ENCODE measurements around the gene CC2D1A.

CC2D1A gene

DNA sequence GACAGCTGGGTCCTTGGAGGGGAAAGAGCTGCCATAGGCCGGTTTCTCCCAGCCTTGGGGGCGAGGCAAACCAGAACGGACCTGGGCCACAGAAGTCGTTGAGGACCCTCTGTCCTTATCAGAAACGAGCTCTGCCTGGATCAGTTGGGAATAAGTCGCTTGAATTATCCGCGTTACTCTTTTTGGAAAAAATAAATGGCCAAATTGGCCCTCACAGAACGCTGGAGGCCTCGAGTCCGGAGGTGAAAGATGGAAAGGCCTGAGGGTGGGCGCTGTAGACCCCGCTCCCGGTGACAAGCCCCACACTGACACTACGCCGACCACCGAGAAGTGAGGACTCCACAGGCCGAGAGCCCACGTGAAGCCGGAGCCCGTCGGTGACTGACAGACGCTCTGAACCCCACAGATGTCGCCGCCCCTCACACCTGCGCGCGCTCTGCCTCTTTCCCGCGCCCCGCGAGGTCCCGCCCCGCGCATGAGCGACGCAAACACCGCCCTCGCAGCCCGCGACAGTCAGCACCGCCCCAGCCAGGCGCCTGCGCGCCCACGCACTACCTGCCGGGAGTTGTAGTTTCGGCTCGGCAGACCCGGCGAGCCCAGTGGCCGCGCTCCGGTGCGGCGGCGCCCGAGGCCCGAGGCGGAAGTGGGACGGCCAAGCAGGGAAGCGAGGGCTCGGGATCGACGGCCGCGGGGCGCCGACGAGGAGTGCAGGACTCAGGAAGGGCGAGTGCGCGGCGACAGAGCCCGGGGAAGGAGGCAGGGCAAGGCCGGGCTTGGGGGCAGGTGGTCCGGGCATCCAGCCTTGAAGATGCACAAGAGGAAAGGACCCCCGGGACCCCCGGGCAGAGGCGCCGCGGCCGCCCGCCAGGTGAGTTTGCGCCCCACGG is at the start of gene CC2D1A, which contains the start of gene BRME1:
CC2D1A (plus strand) TSS at position 568 of the 887 bp plus-strand sequence; CDS start at position 809, 241 bp downstream.
BRME1 (minus strand) TSS at position 484 of the 887 bp plus-strand sequence. CDS start 1,225 bp downstream, outside the sequence.
- peak; percentile 93 for DNase-seq (ENCODE audit: low read depth)

DNA sequence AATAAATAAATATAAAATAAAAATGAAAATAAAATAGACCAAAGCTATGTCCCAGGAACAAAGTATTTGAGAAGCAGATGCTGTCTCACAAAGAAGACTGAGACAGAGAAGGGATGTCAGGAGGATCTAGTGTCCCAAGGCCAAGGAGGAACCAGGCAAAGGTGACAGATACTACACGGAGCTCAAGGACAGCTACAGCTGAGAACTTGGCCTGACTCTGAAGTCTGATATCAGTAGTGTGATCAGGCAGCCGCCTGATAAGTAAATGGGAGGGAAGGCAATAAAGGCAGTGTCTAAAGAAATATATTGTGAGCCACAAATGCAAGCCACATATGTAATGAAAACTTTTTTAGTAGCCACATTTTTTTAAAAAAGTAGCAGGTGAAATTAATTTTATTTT is 49.5 kb upstream of the CC2D1A start:
- DNase-seq (ENCODE audit: low read depth) = no peak

DNA sequence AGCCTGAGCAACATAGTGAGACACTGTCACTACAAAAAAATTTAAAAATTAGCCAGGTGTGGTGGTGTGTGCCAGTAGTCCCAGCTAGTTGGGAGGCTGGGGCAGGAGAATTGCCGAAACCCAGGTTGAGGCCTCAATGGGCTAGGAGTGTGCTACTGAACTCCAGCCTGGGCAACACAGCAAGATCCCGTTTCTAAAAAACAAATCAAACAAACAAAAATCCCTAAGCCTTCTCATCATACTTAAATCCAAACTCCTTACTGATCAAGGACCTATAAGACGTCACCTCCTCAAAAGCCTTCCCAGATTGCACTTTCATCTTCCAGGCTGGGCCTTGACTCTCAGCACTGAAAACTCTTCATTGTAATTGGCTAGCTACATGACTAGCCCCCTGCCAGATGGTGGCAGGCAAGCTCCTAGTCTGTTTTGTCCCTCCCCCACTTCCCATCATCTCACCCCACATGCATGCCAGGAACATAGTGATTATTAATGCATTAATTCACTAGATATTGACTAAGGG is 46.6 kb upstream of the CC2D1A start:
- DNase-seq (ENCODE audit: low read depth) = no peak

- DNase-seq (ENCODE audit: low read depth) = no peak
These were observed 45.2 kb upstream of the CC2D1A start for GRCh38 chr19:13860679-13861391.

GRCh38 chr19:13861392-13861713 is 44.6 kb upstream of the CC2D1A start:
- DNase-seq (ENCODE audit: low read depth) = no peak

DNA sequence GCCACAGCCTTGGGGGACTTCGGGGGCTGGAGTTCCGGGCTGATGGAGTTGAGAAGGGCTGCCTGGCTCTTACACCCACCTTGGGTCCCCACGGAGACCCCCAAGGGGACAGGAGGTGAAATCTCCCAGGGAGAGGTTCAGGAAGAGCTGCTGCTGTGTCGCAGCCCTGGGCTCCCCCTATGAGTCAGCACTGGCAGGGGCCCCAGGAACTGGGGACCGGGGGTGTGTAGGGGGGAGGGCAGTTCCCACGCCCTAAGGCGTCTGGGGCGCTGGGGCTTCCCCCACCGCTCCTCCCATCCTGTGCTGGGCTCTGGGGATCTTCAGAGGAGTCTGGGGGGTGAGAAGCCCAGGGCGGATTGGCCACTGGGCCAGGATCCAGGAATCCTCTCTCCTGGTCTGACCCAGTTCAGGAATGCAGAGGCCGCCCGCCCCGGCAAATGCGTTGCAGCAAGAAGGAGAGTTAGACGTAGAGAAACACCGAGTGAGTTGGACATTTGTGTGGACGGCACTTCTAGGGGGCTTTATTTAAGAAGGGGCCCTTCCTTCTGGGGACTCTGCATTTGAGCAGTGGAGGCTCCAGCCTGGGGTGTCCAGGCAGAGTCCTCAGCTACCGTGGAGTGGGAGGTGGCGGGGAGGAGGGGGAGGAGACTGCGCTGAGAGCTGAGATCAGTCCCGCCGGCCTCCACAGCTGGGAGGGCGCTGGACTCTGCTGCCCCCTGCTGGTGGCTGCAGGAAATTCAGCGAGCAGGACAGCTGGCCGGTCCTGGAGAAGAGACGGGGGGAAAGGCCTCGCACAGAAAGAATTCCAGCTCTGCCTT is 44.1 kb upstream of the CC2D1A start:
- DNase-seq (ENCODE audit: low read depth) = peak; percentile 77

DNA sequence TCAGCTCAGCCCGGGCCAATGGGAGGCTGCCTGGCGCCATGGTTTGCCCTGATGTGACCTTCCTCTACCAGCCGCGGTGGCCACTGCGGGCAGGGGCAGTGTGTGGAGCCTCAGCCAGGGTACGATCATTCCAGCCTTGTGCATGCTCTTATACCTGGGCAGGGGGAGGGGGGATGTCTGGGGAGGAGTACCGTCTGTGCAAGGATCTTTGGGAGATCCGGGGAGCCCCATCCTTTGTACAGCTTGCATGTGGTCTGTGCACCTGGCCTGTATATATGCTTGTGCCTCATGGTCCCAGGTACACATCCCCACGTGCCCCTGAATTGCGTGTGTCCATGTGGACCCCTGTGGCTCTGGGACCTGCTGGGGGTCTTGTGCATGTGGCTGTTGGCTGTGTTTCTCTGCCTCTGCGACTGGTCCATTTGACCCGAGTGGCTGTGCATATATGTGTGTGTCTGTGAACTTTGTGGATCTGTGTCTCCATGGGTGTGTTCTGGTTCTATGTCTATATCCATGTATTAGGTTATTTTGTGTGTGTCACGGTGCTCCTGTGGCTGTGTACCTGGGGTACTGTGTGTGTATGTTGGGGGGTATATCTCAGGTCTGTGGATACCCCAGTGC is 41.8 kb upstream of the CC2D1A start:
- no peak for DNase-seq (ENCODE audit: low read depth)

GRCh38 chr19:13864667-13865570 is 41.1 kb upstream of the CC2D1A start:
- DNase-seq (ENCODE audit: low read depth) = no peak

- DNase-seq (ENCODE audit: low read depth) = no peak
These were observed 40.2 kb upstream of the CC2D1A start for GRCh38 chr19:13865571-13866462.

GRCh38 chr19:13866463-13867046 is 39.4 kb upstream of the CC2D1A start:
- DNase-seq (ENCODE audit: low read depth) = no peak

- DNase-seq (ENCODE audit: low read depth) = no peak
These were observed 37.3 kb upstream of the CC2D1A start for GRCh38 chr19:13868663-13869062.

- no peak for DNase-seq (ENCODE audit: low read depth)
These were observed 36.7 kb upstream of the CC2D1A start for GRCh38 chr19:13869281-13869680.

GRCh38 chr19:13870873-13871272 is 35.1 kb upstream of the CC2D1A start:
- no peak for DNase-seq (ENCODE audit: low read depth)

GRCh38 chr19:13872339-13872694 is 33.7 kb upstream of the CC2D1A start:
- DNase-seq (ENCODE audit: low read depth) = no peak

DNA sequence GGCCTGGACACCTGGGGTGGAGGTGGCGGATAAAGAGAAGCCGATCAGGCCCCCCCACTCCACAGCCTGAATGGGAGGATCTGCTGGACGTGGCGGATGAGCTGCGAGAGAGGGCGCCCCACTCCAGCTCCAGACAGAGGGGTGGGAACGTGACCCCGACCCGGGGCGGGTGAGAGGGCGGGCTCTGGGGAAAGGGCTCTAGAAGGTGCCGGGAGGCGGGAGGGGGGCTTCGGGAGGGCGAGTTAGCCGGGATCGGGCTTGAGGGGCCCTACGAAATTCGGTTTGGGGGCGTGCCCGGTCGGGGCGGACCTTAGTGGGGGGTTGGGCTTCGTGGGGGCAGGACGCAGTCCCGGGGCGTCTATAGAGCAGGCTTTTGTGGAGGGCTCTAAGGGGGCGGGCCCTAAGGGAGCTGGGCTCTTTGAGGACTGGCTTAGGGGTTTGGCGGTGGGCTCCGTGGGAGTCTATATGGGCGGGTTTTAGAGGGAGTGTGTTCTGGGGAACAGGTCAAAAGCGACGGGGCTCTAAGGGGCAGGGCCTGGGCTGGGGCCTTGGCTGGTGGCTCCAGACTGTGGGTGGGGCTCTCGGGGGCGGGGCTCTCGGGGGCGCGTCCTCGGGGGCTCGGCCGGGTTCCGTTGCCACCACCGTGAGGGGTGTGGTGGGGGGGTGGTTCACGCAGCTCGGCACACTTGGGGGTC is 33.2 kb upstream of the CC2D1A start:
- DNase-seq (ENCODE audit: low read depth) = no peak

- no peak for DNase-seq (ENCODE audit: low read depth)
These were observed 32.0 kb upstream of the CC2D1A start for GRCh38 chr19:13873834-13874515.

- no peak for DNase-seq (ENCODE audit: low read depth)
These were observed 30.2 kb upstream of the CC2D1A start for GRCh38 chr19:13875824-13876223.

DNA sequence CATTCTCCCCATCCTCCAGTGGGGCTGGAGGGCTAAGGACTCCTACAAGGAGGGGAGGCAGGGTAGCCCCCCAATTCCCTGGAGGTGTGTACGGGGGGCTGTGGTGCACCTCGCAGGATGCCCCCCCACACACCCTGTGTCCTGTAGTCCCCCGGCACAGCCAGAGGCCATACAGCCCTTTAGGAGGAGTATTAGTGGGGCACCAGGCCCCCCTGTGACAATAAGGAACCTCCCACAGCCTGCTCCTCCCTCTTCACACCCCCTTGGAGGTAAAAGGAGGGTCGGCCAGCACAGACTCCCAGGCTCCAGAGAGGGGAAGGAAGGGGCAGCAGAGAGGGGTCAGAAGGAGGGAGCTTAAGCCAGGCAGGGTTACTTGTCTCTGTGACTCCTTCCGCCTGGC is 29.2 kb upstream of the CC2D1A start, which contains the start of gene NANOS3:
NANOS3 (plus strand) TSS at position 301 of the 400 bp plus-strand sequence. CDS start 115 bp downstream, outside the sequence.
- DNase-seq (ENCODE audit: low read depth) = no peak
